H9 (cell line): ENCODE data around the gene ASS1. TPM values are rescaled to one million over a fixed set of nuclear protein-coding genes. Genes with fewer than 3 reads are reported as not detected.
A peak's percentile ranks its signal among the peaks of the same experiment; 100 is the strongest.

Experiments used
- DNase-seq: peaks from one replicate; pipeline ENCODE4 v3.0.0-alpha.2; 2017
- H2AFZ ChIP-seq: one replicate; pipeline ENCODE4 v1.6.1; 2013; ENCODE audit warnings: mild to moderate bottlenecking, low read length, control low read depth, moderate library complexity
- H2AK5ac ChIP-seq: 2 replicates; pipeline ENCODE4 v1.6.1; 2013; ENCODE audit warnings: low read length, control low read depth, mixed read lengths; ENCODE audit not compliant: insufficient read length
- H2BK120ac ChIP-seq: one replicate; pipeline ENCODE4 v1.6.1; 2013; ENCODE audit warnings: low read depth, mild to moderate bottlenecking, low read length, control low read depth, inconsistent platforms; ENCODE audit not compliant: poor library complexity, severe bottlenecking
- H2BK12ac ChIP-seq: 2 replicates; pipeline ENCODE4 v1.6.1; 2013; ENCODE audit warnings: low read length, control low read depth, mixed read lengths, low read depth; ENCODE audit not compliant: insufficient read length
- H2BK15ac ChIP-seq: 2 replicates; pipeline ENCODE4 v1.6.1; 2013; ENCODE audit warnings: low read depth, low read length, control low read depth
- H2BK20ac ChIP-seq: one replicate; pipeline ENCODE4 v1.6.1; 2013; ENCODE audit warnings: low read depth, mild to moderate bottlenecking, low read length, control low read depth, inconsistent platforms; ENCODE audit not compliant: poor library complexity, severe bottlenecking
- H2BK5ac ChIP-seq: 2 replicates; pipeline ENCODE4 v1.6.1; 2013; ENCODE audit warnings: low read length, control low read depth, mixed read lengths; ENCODE audit not compliant: insufficient read length
- H3K14ac ChIP-seq: 2 replicates; pipeline ENCODE4 v1.6.1; 2013; ENCODE audit warnings: low read length, control low read depth; ENCODE audit not compliant: insufficient read depth
- H3K18ac ChIP-seq: 2 replicates; pipeline ENCODE4 v1.6.1; 2013; ENCODE audit warnings: low read depth, mild to moderate bottlenecking, mixed read lengths, low read length, control low read depth; ENCODE audit not compliant: insufficient read length
- H3K23ac ChIP-seq: 2 replicates; pipeline ENCODE4 v1.6.1; 2013; ENCODE audit warnings: low read length, control low read depth, mixed read lengths, low read depth; ENCODE audit not compliant: insufficient read length
- H3K23me2 ChIP-seq: 2 replicates; pipeline ENCODE4 v1.6.1; 2013; ENCODE audit warnings: low read depth, mild to moderate bottlenecking, mixed read lengths, low read length, control low read depth; ENCODE audit not compliant: insufficient read length, poor library complexity, severe bottlenecking
- H3K27ac ChIP-seq: 2 replicates; pipeline ENCODE4 v1.5.1; 2013; ENCODE audit warnings: low read length, control low read depth, mixed read lengths, low read depth; ENCODE audit not compliant: insufficient read length
- H3K27me3 ChIP-seq: 2 replicates; pipeline ENCODE4 v1.6.1; 2013; ENCODE audit warnings: low read length, control low read depth, inconsistent platforms; ENCODE audit not compliant: insufficient read depth
- H3K4ac ChIP-seq: 2 replicates; pipeline ENCODE4 v1.6.1; 2013; ENCODE audit warnings: low read depth, mild to moderate bottlenecking, control low read depth, inconsistent platforms, low read length, moderate library complexity
- H3K4me1 ChIP-seq: 2 replicates; pipeline ENCODE4 v1.6.1; 2013; ENCODE audit warnings: low read length, control low read depth, inconsistent platforms; ENCODE audit not compliant: insufficient read depth
- H3K4me2 ChIP-seq: 2 replicates; pipeline ENCODE4 v1.6.1; 2013; ENCODE audit warnings: low read length, control low read depth, mixed read lengths; ENCODE audit not compliant: insufficient read length, insufficient read depth
- H3K56ac ChIP-seq: 2 replicates; pipeline ENCODE4 v1.6.1; 2013; ENCODE audit warnings: low read depth, mild to moderate bottlenecking, mixed read lengths, low read length, control low read depth; ENCODE audit not compliant: insufficient read length
- H3K79me1 ChIP-seq: 2 replicates; pipeline ENCODE4 v1.6.1; 2013; ENCODE audit warnings: low read depth, mild to moderate bottlenecking, moderate library complexity, low read length, control low read depth, inconsistent platforms; ENCODE audit not compliant: insufficient read depth, poor library complexity, severe bottlenecking
- H3K79me2 ChIP-seq: 2 replicates; pipeline ENCODE4 v1.6.1; 2013; ENCODE audit warnings: low read length, control low read depth, inconsistent platforms; ENCODE audit not compliant: insufficient read depth
- H3K9ac ChIP-seq: 2 replicates; pipeline ENCODE4 v1.6.1; 2013; ENCODE audit warnings: low read length, control low read depth, mixed read lengths; ENCODE audit not compliant: insufficient read length; ENCODE audit errors: extremely low read depth
- H3K9me3 ChIP-seq: one replicate; pipeline ENCODE4 v1.6.1; 2013; ENCODE audit warnings: low read depth, low read length, inconsistent platforms; ENCODE audit not compliant: control insufficient read depth
- H3T11ph ChIP-seq: one replicate; pipeline ENCODE4 v1.6.1; 2013; ENCODE audit warnings: mild to moderate bottlenecking, low read length, control low read depth, inconsistent platforms
- H4K20me1 ChIP-seq: one replicate; pipeline ENCODE4 v1.6.1; 2013; ENCODE audit not compliant: control insufficient read depth, insufficient read length, insufficient read depth
- H4K5ac ChIP-seq: 2 replicates; pipeline ENCODE4 v1.6.1; 2013; ENCODE audit warnings: low read depth, mild to moderate bottlenecking, mixed read lengths, low read length, control low read depth; ENCODE audit not compliant: insufficient read length
- H4K8ac ChIP-seq: replicated peaks from 2 replicates; pipeline ENCODE4 v1.6.1; 2013; ENCODE audit warnings: low read length, control low read depth, mixed read lengths, low read depth; ENCODE audit not compliant: insufficient read length
- H4K91ac ChIP-seq: 2 replicates; pipeline ENCODE4 v1.6.1; 2013; ENCODE audit warnings: low read depth, mild to moderate bottlenecking, moderate library complexity, mixed read lengths, low read length, control low read depth; ENCODE audit not compliant: insufficient read length
- H3K27ac Mint-ChIP-seq, 3 experiments: 2 replicates in 2 of 3; 3 replicates in 1 of 3; pipeline ENCODE4 v1.8.0; 2020 to 2021; ENCODE audit warnings: mixed read lengths in 3 of 3, mild to moderate bottlenecking in 1 of 3, moderate library complexity in 1 of 3
- H3K27me3 Mint-ChIP-seq: 2 replicates; pipeline ENCODE4 v1.8.0; 2021; ENCODE audit warnings: low read depth, mild to moderate bottlenecking, moderate library complexity, mixed read lengths
- H3K36me3 Mint-ChIP-seq, 3 experiments: 2 replicates in 2 of 3; 3 replicates in 1 of 3; pipeline ENCODE4 v1.8.0; 2020 to 2021; ENCODE audit warnings: low read depth in 3 of 3, mixed read lengths in 3 of 3; ENCODE audit not compliant: insufficient read depth in 1 of 3
- H3K4me1 Mint-ChIP-seq, 2 experiments: 2 replicates each; pipeline ENCODE4 v1.8.0; 2020; ENCODE audit warnings: mixed read lengths in 2 of 2
- H3K4me3 Mint-ChIP-seq, 2 experiments: 2 replicates in 1 of 2; 3 replicates in 1 of 2; pipeline ENCODE4 v1.8.0; 2020 to 2021; ENCODE audit warnings: mild to moderate bottlenecking in 2 of 2, mixed read lengths in 2 of 2, moderate library complexity in 1 of 2
- H3K9me3 Mint-ChIP-seq, 2 experiments: 2 replicates in 1 of 2; 3 replicates in 1 of 2; pipeline ENCODE4 v1.8.0; 2020; ENCODE audit warnings: mild to moderate bottlenecking in 2 of 2, mixed read lengths in 2 of 2, moderate library complexity in 1 of 2
- WGBS: extraction: QIAGEN DNeasy Blood & Tissue Kit; methylation state at CpG from one replicate; pipeline ENCODE4 v1.1.7; 2013; ENCODE audit warnings: missing lambda C conversion rate, low lambda C conversion rate, mixed read lengths; ENCODE audit not compliant: insufficient read length; ENCODE audit errors: extremely low coverage; 5-methylcytosine and 5-hydroxymethylcytosine counted together
- total RNA-seq: library from RNA; stranded (reverse); gene quantifications from 2 replicates; pipeline ENCODE4 v1.2.1, GENCODE V29; 2021
- TF ChIP-seq, protein P1 (sequence below): fragments of 200-600 bp; sonication (generic); conservative IDR thresholded peaks from 3 replicates; pipeline ENCODE4 v1.8.0; 2021; ENCODE audit warnings: antibody characterized with exemption, mild to moderate bottlenecking

ASS1 gene
- total RNA-seq, 1 experiment from 2014 or later: 118 TPM

DNA sequence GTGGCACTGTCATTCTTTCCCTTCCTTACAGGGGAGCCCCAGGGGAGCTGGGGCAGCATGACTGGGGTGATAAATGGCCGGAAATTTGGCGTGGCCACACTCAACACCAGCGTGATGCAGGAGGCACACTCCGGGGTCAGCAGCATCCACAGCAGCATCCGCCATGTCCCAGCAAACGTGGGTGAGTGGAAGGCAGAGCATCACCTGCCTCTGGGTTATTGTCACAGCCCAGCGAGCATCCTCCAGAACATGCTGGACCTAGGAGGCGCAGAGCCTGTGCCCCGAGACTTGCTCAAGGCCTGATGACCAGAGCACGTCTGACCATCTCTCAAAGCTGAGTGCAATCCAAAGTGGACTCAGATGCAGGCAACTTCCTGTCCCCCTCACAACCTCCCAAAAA, 22.2 kb upstream of the ASS1 start:
- no peak overlapping the region for H3K27ac ChIP-seq
- H3K4ac ChIP-seq: no peak overlapping the region
- H3K27me3 Mint-ChIP-seq: peaks cover 9% of the 10 kb centered on the region
- no peak overlapping the region for H4K8ac ChIP-seq
- no peak overlapping the region for H2BK20ac ChIP-seq
- H3K56ac ChIP-seq: no peak overlapping the region
- peaks cover 5 to 6% of the 10 kb centered on the region in 2 experiments; a peak in 4 of 5 replicates for H3K9me3 Mint-ChIP-seq
- H4K91ac ChIP-seq: no peak overlapping the region
- H3K18ac ChIP-seq: no peak overlapping the region
- H3T11ph ChIP-seq: no peak overlapping the region
- H3K14ac ChIP-seq: no peak overlapping the region; the same call in 1 of the 2 replicates
- H3K23ac ChIP-seq: no peak overlapping the region
- H3K9ac ChIP-seq: no peak overlapping the region
- H3K79me2 ChIP-seq: no peaks in the 10 kb centered on the region
- H3K36me3 Mint-ChIP-seq: peaks cover 8 to 13% (median 9%) of the 10 kb centered on the region in 3 experiments
- WGBS: no CpG with 5 or more reads among the region's 10 CpGs
- H3K27me3 ChIP-seq: no peaks in the 10 kb centered on the region
- H2BK5ac ChIP-seq: no peak overlapping the region
- no peak overlapping the region for H4K5ac ChIP-seq
- H3K9me3 ChIP-seq: no peaks in the 10 kb centered on the region
- H3K4me2 ChIP-seq: no peak overlapping the region
- no peaks in the 10 kb centered on the region for H3K23me2 ChIP-seq
- no peak overlapping the region for H2BK12ac ChIP-seq
- TF ChIP-seq, protein P1, sequence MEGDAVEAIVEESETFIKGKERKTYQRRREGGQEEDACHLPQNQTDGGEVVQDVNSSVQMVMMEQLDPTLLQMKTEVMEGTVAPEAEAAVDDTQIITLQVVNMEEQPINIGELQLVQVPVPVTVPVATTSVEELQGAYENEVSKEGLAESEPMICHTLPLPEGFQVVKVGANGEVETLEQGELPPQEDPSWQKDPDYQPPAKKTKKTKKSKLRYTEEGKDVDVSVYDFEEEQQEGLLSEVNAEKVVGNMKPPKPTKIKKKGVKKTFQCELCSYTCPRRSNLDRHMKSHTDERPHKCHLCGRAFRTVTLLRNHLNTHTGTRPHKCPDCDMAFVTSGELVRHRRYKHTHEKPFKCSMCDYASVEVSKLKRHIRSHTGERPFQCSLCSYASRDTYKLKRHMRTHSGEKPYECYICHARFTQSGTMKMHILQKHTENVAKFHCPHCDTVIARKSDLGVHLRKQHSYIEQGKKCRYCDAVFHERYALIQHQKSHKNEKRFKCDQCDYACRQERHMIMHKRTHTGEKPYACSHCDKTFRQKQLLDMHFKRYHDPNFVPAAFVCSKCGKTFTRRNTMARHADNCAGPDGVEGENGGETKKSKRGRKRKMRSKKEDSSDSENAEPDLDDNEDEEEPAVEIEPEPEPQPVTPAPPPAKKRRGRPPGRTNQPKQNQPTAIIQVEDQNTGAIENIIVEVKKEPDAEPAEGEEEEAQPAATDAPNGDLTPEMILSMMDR: no peak
- H2AFZ ChIP-seq: no peak overlapping the region
- DNase-seq: peak; percentile 23
- no peaks in the 10 kb centered on the region for H3K79me1 ChIP-seq
- no peak overlapping the region; a peak in 1 of 5 replicates for H3K4me3 Mint-ChIP-seq
- no peak overlapping the region for H2BK15ac ChIP-seq
- peaks cover 9% of the 10 kb centered on the region for H3K4me1 ChIP-seq
- no peaks in the 10 kb centered on the region for H4K20me1 ChIP-seq
- no peak overlapping the region for H2AK5ac ChIP-seq
- no peak overlapping the region for H2BK120ac ChIP-seq
- peak overlapping the region in 2 of 3 experiments; percentile 61 to 79; a peak in 1 of 7 replicates for H3K27ac Mint-ChIP-seq
- H3K4me1 Mint-ChIP-seq: peaks cover 21 to 28% of the 10 kb centered on the region in 2 experiments
